ENCODE data around the gene GPR89A.
"Not testable (repeated sequence)": the region's sequence is repeated elsewhere in the genome, so short reads cannot be mapped to it uniquely, and the experiment has no call there.

DNA sequence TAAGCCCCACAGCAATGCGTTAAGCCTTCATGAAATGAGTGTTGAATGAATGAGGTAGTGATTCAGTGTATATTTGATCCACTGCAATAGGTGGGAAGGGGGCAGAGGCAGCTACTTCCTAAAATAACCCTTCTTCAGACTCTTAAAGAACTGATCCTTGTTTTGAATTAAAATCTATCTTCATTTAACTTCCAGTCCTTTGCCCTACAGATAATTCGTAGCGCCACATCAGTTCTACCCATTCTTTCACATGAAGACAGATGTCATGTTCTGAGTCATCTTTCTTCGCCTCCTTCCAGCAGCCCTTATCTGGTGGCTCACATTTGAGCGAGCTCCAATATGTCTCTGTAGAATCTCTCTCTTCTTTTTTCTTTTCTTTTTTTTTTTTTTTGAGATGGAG, 948 bp upstream of the GPR89A start:
- TF ChIP-seq, protein P1, sequence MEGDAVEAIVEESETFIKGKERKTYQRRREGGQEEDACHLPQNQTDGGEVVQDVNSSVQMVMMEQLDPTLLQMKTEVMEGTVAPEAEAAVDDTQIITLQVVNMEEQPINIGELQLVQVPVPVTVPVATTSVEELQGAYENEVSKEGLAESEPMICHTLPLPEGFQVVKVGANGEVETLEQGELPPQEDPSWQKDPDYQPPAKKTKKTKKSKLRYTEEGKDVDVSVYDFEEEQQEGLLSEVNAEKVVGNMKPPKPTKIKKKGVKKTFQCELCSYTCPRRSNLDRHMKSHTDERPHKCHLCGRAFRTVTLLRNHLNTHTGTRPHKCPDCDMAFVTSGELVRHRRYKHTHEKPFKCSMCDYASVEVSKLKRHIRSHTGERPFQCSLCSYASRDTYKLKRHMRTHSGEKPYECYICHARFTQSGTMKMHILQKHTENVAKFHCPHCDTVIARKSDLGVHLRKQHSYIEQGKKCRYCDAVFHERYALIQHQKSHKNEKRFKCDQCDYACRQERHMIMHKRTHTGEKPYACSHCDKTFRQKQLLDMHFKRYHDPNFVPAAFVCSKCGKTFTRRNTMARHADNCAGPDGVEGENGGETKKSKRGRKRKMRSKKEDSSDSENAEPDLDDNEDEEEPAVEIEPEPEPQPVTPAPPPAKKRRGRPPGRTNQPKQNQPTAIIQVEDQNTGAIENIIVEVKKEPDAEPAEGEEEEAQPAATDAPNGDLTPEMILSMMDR (IDR thresholded peaks at IDR 0.05; ENCODE audit: low read length), result not testable (repeated sequence)
- TF ChIP-seq EZH2 (IDR thresholded peaks at IDR 0.05; ENCODE audit: borderline replicate concordance, low read length), result not testable (repeated sequence)

All from OCI-LY1 (cell line).